ENCODE results near the gene DNAH7.
"Not testable (repeated sequence)": the region's sequence is repeated elsewhere in the genome, so short reads cannot be mapped to it uniquely, and the experiment has no call there.

Gene DNAH7

GRCh38 chr2:195722075-195722474 lies 346.6 kb downstream of the DNAH7 start:
- Mint-ChIP-seq H3K4me1 (peaks cover 10% of the 10 kb centered on the region), H3K36me3 (peaks cover 91% of the 10 kb centered on the region), H3K27ac (no peak overlapping the region), H3K4me3 (no peak overlapping the region), H3K9me3 (no peaks in the 10 kb centered on the region)
- DNase-seq (ENCODE audit: low spot score in 2 of 2) (no peak), ATAC-seq (no peak)

GRCh38 chr2:195721042-195721441 lies 347.6 kb downstream of the DNAH7 start:
- DNase-seq (ENCODE audit: low spot score in 2 of 2) (no peak), ATAC-seq (no peak)
- Mint-ChIP-seq H3K27ac (no peak overlapping the region), H3K4me1 (peaks cover 10% of the 10 kb centered on the region), H3K9me3 (no peaks in the 10 kb centered on the region), H3K36me3 (peaks cover 99% of the 10 kb centered on the region), H3K4me3 (no peak overlapping the region)

- no peak overlapping the region for H3K27ac Mint-ChIP-seq
- peaks cover 98% of the 10 kb centered on the region for H3K36me3 Mint-ChIP-seq
- ATAC-seq, result no peak
- no peaks in the 10 kb centered on the region for H3K9me3 Mint-ChIP-seq
- peaks cover 9% of the 10 kb centered on the region for H3K4me1 Mint-ChIP-seq
- no peak for DNase-seq (ENCODE audit: low spot score in 2 of 2)
- H3K4me3 Mint-ChIP-seq, result no peak overlapping the region
These were observed 352.2 kb downstream of the DNAH7 start for GRCh38 chr2:195716466-195716865.

GRCh38 chr2:195711478-195711877 lies 357.2 kb downstream of the DNAH7 start:
- Mint-ChIP-seq H3K4me3 (no peak overlapping the region), H3K9me3 (no peaks in the 10 kb centered on the region), H3K27ac (no peak overlapping the region), H3K36me3 (peaks cover 98% of the 10 kb centered on the region), H3K4me1 (no peaks in the 10 kb centered on the region)
- no peak for ATAC-seq
- no peak for DNase-seq (ENCODE audit: low spot score in 2 of 2)

GRCh38 chr2:195709901-195710806 lies 358.5 kb downstream of the DNAH7 start:
- ATAC-seq, result no peak
- no peaks in the 10 kb centered on the region for H3K4me1 Mint-ChIP-seq
- H3K36me3 Mint-ChIP-seq, result peaks cover 95% of the 10 kb centered on the region
- H3K4me3 Mint-ChIP-seq, result no peak overlapping the region
- DNase-seq (ENCODE audit: low spot score in 2 of 2), result no peak
- H3K9me3 Mint-ChIP-seq, result no peaks in the 10 kb centered on the region
- no peak overlapping the region for H3K27ac Mint-ChIP-seq

GRCh38 chr2:195706161-195706900 lies 362.3 kb downstream of the DNAH7 start:
- H3K27ac Mint-ChIP-seq, result no peak overlapping the region
- peaks cover 76% of the 10 kb centered on the region for H3K36me3 Mint-ChIP-seq
- no peak for ATAC-seq

GRCh38 chr2:195700480-195700879 lies 368.2 kb downstream of the DNAH7 start:
- no peak overlapping the region for H3K27ac Mint-ChIP-seq
- peaks cover 12% of the 10 kb centered on the region for H3K4me1 Mint-ChIP-seq
- peaks cover 36% of the 10 kb centered on the region for H3K36me3 Mint-ChIP-seq
- peaks cover 18% of the 10 kb centered on the region for H3K9me3 Mint-ChIP-seq
- H3K4me3 Mint-ChIP-seq, result no peak overlapping the region
- DNase-seq (ENCODE audit: low spot score in 2 of 2) (no peak), ATAC-seq (no peak)

More at GRCh38 chr2:195706161-195706900, 362.3 kb downstream of the DNAH7 start:
- no peak for DNase-seq (ENCODE audit: low spot score in 2 of 2)
- no peaks in the 10 kb centered on the region for H3K9me3 Mint-ChIP-seq
- no peak overlapping the region for H3K4me3 Mint-ChIP-seq
- H3K4me1 Mint-ChIP-seq, result no peaks in the 10 kb centered on the region

GRCh38 chr2:195697681-195698220 lies 370.9 kb downstream of the DNAH7 start:
- no peak for ATAC-seq
- Mint-ChIP-seq H3K4me3 (no peak overlapping the region), H3K4me1 (peaks cover 36% of the 10 kb centered on the region), H3K9me3 (peaks cover 21% of the 10 kb centered on the region), H3K36me3 (peaks cover 47% of the 10 kb centered on the region), H3K27ac (no peak overlapping the region)
- no peak for DNase-seq (ENCODE audit: low spot score in 2 of 2)

GRCh38 chr2:195696012-195696411 lies 372.6 kb downstream of the DNAH7 start:
- Mint-ChIP-seq H3K4me1 (peaks cover 53% of the 10 kb centered on the region), H3K27ac (no peak overlapping the region)

GRCh38 chr2:195695002-195695631 lies 373.5 kb downstream of the DNAH7 start:
- DNase-seq (ENCODE audit: low spot score in 2 of 2), result no peak
- no peak overlapping the region for H3K27ac Mint-ChIP-seq
- no peak for ATAC-seq
- peaks cover 62% of the 10 kb centered on the region for H3K4me1 Mint-ChIP-seq
- no peak overlapping the region for H3K4me3 Mint-ChIP-seq
- H3K36me3 Mint-ChIP-seq, result peaks cover 46% of the 10 kb centered on the region
- H3K9me3 Mint-ChIP-seq, result peaks cover 16% of the 10 kb centered on the region

More at GRCh38 chr2:195696012-195696411, 372.6 kb downstream of the DNAH7 start:
- Mint-ChIP-seq H3K36me3 (peaks cover 38% of the 10 kb centered on the region), H3K4me3 (no peak overlapping the region), H3K9me3 (peaks cover 22% of the 10 kb centered on the region)
- DNase-seq (ENCODE audit: low spot score in 2 of 2) (no peak), ATAC-seq (no peak)

- peaks cover 62% of the 10 kb centered on the region for H3K4me1 Mint-ChIP-seq
- H3K9me3 Mint-ChIP-seq, result peaks cover 11% of the 10 kb centered on the region
- no peak for ATAC-seq
- H3K36me3 Mint-ChIP-seq, result peaks cover 51% of the 10 kb centered on the region
- no peak for DNase-seq (ENCODE audit: low spot score in 2 of 2)
- H3K27ac Mint-ChIP-seq, result no peak overlapping the region
- no peak overlapping the region for H3K4me3 Mint-ChIP-seq
These were observed 374.1 kb downstream of the DNAH7 start for GRCh38 chr2:195694553-195694952.

GRCh38 chr2:195692531-195692930 lies 376.1 kb downstream of the DNAH7 start:
- H3K4me1 Mint-ChIP-seq, result peaks cover 50% of the 10 kb centered on the region

More at GRCh38 chr2:195692531-195692930, 376.1 kb downstream of the DNAH7 start:
- H3K27ac Mint-ChIP-seq, result peak overlapping the region; percentile 67
- DNase-seq (ENCODE audit: low spot score in 2 of 2); H3K9me3 Mint-ChIP-seq; H3K4me3 Mint-ChIP-seq: not testable (repeated sequence)
- peak; percentile 40 for ATAC-seq
- peaks cover 54% of the 10 kb centered on the region for H3K36me3 Mint-ChIP-seq

Data from stimulated activated effector memory CD8-positive, alpha-beta T cell treated with anti-CD3 and anti-CD28 coated beads, Interleukin-12 subunit alpha, Interleukin-12 subunit beta, amount 100 ng/mL, for 72 hours (primary cell).